SK-N-SH (cell line): ENCODE measurements around the gene CEP57L1.
A peak's percentile ranks its signal among the peaks of the same experiment; 100 is the strongest.

Experiments
- FOXJ3 ChIP-seq: sonication (generic); formaldehyde crosslinking; IDR thresholded peaks from 2 replicates; pipeline ENCODE4 v1.5.1; 2020; ENCODE audit warnings: mild to moderate bottlenecking, missing genetic modification reagents
- MXI1 ChIP-seq: IDR thresholded peaks from 2 replicates; pipeline ENCODE4 v1.6.1; 2012; ENCODE audit warnings: mild to moderate bottlenecking, low read depth, low read length, improper control_type of control experiment
- POLR2AphosphoS5 ChIP-seq: IDR thresholded peaks from 2 replicates; pipeline ENCODE4 v1.6.1; 2012; ENCODE audit warnings: low read depth, low read length
- RAD21 ChIP-seq: IDR thresholded peaks from 2 replicates; pipeline ENCODE4 v1.6.1; 2012; ENCODE audit warnings: mild to moderate bottlenecking, low read length
- TAF1 ChIP-seq: IDR thresholded peaks from 2 replicates; pipeline ENCODE4 v1.6.1; 2012; ENCODE audit warnings: low read depth, mild to moderate bottlenecking, low read length, moderate library complexity, borderline replicate concordance
- TF ChIP-seq, protein P1 (sequence below): fragments of 200-600 bp; sonication (generic); IDR thresholded peaks from 2 replicates; pipeline ENCODE4 v1.6.1; 2017; ENCODE audit warnings: antibody characterized with exemption, mild to moderate bottlenecking, moderate library complexity

DNA sequence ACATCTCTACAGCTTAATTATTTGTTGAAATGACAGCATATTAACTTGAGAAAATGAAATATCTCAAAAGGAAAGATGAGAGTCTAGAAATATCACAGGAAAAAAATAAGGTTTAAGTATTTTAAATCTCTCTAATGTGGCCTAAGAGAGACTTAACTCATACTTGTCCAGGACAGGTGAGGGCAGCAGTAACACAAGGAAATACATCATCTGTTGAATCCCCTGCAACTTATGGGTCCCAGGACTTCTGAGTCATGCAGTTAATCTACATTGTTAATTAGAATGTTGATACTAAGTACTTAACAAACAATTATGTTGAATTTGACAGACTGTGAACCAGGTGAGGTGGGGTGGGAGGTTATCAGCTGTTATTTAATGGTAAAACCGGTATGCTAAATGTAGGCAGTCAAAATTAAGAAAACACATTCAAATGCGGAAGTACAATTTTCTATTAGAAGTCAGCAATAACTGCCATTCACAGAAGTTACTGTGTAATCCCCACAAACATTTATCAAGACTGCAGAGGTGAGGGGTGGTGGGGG, 87.9 kb downstream of the CEP57L1 start:
- TF ChIP-seq, protein P1, sequence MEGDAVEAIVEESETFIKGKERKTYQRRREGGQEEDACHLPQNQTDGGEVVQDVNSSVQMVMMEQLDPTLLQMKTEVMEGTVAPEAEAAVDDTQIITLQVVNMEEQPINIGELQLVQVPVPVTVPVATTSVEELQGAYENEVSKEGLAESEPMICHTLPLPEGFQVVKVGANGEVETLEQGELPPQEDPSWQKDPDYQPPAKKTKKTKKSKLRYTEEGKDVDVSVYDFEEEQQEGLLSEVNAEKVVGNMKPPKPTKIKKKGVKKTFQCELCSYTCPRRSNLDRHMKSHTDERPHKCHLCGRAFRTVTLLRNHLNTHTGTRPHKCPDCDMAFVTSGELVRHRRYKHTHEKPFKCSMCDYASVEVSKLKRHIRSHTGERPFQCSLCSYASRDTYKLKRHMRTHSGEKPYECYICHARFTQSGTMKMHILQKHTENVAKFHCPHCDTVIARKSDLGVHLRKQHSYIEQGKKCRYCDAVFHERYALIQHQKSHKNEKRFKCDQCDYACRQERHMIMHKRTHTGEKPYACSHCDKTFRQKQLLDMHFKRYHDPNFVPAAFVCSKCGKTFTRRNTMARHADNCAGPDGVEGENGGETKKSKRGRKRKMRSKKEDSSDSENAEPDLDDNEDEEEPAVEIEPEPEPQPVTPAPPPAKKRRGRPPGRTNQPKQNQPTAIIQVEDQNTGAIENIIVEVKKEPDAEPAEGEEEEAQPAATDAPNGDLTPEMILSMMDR, result no peak
- peak; percentile 28; the same call in 1 of the 2 replicates for TF ChIP-seq RAD21
- TF ChIP-seq TAF1, result no peak
- no peak for TF ChIP-seq MXI1
- TF ChIP-seq FOXJ3 (CRISPR knock-in tag), result no peak
- TF ChIP-seq POLR2AphosphoS5, result no peak
